GM21381 (cell line): ENCODE data around the gene FOXQ1.
"Not testable (repeated sequence)": the region's sequence is repeated elsewhere in the genome, so short reads cannot be mapped to it uniquely, and the experiment has no call there.

Experiments
- ATAC-seq: cut with Tn5 transposase; IDR thresholded peaks from one replicate; pipeline ENCODE4 v1.9.1; 2021; ENCODE audit warnings: mild to moderate bottlenecking, moderate library complexity; ENCODE audit not compliant: unreplicated experiment

FOXQ1 gene

GRCh38 chr6:1355068-1355467, 43.2 kb downstream of the FOXQ1 start:
- not testable (repeated sequence) for ATAC-seq

- not testable (repeated sequence) for ATAC-seq
Measured at GRCh38 chr6:1361717-1362116, 49.8 kb downstream of the FOXQ1 start.

- no peak for ATAC-seq
Measured at GRCh38 chr6:1362643-1363042, 50.7 kb downstream of the FOXQ1 start.

- no peak for ATAC-seq
Measured at GRCh38 chr6:1363298-1363697, 51.4 kb downstream of the FOXQ1 start.

- ATAC-seq: no peak
Measured at GRCh38 chr6:1363729-1364572, 52.1 kb downstream of the FOXQ1 start.
